HCT116 (cell line): ENCODE measurements around the gene GPR150.

Experiments used
- CTCF ChIP-seq, 3 experiments: fragments of 200-600 bp in 1 of 3; sonication (generic) in 1 of 3; IDR thresholded peaks in 2 of 3; conservative IDR thresholded peaks in 1 of 3; 2 replicates each; pipeline ENCODE4 v1.5.1; 2012 to 2017; ENCODE audit warnings: low read depth in 2 of 3, low read length in 2 of 3, antibody characterized with exemption in 1 of 3, borderline replicate concordance in 1 of 3, control low read depth in 1 of 3, mild to moderate bottlenecking in 1 of 3, mixed read lengths in 1 of 3, mixed run types in 1 of 3, moderate library complexity in 1 of 3; ENCODE audit not compliant: insufficient read depth in 1 of 3
- EZH2 ChIP-seq: fragments of 200-600 bp; sonication (generic); IDR thresholded peaks from 2 replicates; pipeline ENCODE4 v1.6.1; 2017; ENCODE audit warnings: antibody characterized with exemption, mixed run types
- MAX ChIP-seq: IDR thresholded peaks from 2 replicates; pipeline ENCODE4 v1.6.1; 2012
- SP1 ChIP-seq: IDR thresholded peaks from 2 replicates; pipeline ENCODE4 v1.6.1; 2012; ENCODE audit warnings: low read depth
- TCF7L2 ChIP-seq: IDR thresholded peaks from 2 replicates; pipeline ENCODE4 v1.7.0; 2011; ENCODE audit warnings: borderline replicate concordance, inconsistent platforms; ENCODE audit not compliant: insufficient read depth, insufficient read length; ENCODE audit errors: extremely low read depth
- YY1 ChIP-seq: IDR thresholded peaks from 2 replicates; pipeline ENCODE4 v1.6.1; 2011; ENCODE audit warnings: low read length, low read depth, moderate library complexity, mild to moderate bottlenecking; ENCODE audit not compliant: insufficient replicate concordance; ENCODE audit errors: extremely low read depth
- ZFX ChIP-seq: fragments of 450-650 bp; IDR thresholded peaks from 2 replicates; pipeline ENCODE4 v1.6.1; 2017

- TF ChIP-seq CTCF (IDR thresholded peaks at IDR 0.05 in 2 of 3, conservative IDR thresholded peaks at IDR 0.05 in 1 of 3; ENCODE audit: borderline replicate concordance in 1 of 3, insufficient read depth in 1 of 3, low read depth in 2 of 3, low read length in 2 of 3) (no peak), YY1 (no peak), SP1 (no peak), MAX (no peak), TCF7L2 (no peak), ZFX (no peak), EZH2 (no peak)
Observed at GRCh38 chr5:95631255-95631958, 11.5 kb downstream of the GPR150 start.
